Osteoblast (primary cell): ENCODE data around the gene FBXO36. TPM values are rescaled to one million over a fixed set of nuclear protein-coding genes. Genes with fewer than 3 reads are reported as not detected.

ENCODE experiments used
- DNase-seq: peaks from one replicate; pipeline ENCODE4 v3.0.0; 2011; ENCODE audit warnings: low spot score, mixed read lengths; ENCODE audit not compliant: insufficient read length; ENCODE audit errors: missing footprints
- H2AFZ ChIP-seq: 2 replicates; pipeline ENCODE4 v1.6.0; 2011; ENCODE audit warnings: mild to moderate bottlenecking, low read length
- H3K27ac ChIP-seq: 2 replicates; pipeline ENCODE4 v1.5.1; 2011; ENCODE audit warnings: mild to moderate bottlenecking, low read depth, low read length, moderate library complexity
- H3K27me3 ChIP-seq: 2 replicates; pipeline ENCODE4 v1.6.0; 2012; ENCODE audit warnings: mild to moderate bottlenecking, control low read depth, inconsistent platforms, low read length, moderate library complexity; ENCODE audit not compliant: insufficient read depth
- H3K36me3 ChIP-seq: 2 replicates; pipeline ENCODE4 v1.5.1; 2011; ENCODE audit warnings: mild to moderate bottlenecking, low read length, control low read depth, moderate library complexity; ENCODE audit not compliant: insufficient read depth
- H3K4me1 ChIP-seq: 2 replicates; pipeline ENCODE4 v1.5.1; 2011; ENCODE audit warnings: mild to moderate bottlenecking, low read length, control low read depth, moderate library complexity; ENCODE audit not compliant: insufficient read depth
- H3K4me2 ChIP-seq: 2 replicates; pipeline ENCODE4 v1.6.0; 2011; ENCODE audit warnings: mild to moderate bottlenecking, low read length; ENCODE audit not compliant: insufficient read depth
- H3K4me3 ChIP-seq: fragments of 200-600 bp; sonication (generic); 3 replicates; pipeline ENCODE4 v1.5.1; 2012; ENCODE audit warnings: mild to moderate bottlenecking, low read length, inconsistent platforms; ENCODE audit not compliant: insufficient read depth
- H3K79me2 ChIP-seq: 2 replicates; pipeline ENCODE4 v1.6.0; 2012; ENCODE audit warnings: mild to moderate bottlenecking, low read length, control low read depth, inconsistent platforms; ENCODE audit not compliant: insufficient read depth
- H3K9me3 ChIP-seq: 2 replicates; pipeline ENCODE4 v1.5.1; 2011; ENCODE audit warnings: low read depth, low read length, control low read depth
- H4K20me1 ChIP-seq: 2 replicates; pipeline ENCODE4 v1.6.0; 2012; ENCODE audit warnings: mild to moderate bottlenecking, low read length, control low read depth; ENCODE audit not compliant: insufficient read depth
- small RNA-seq: library from RNA; depleted of rRNA; stranded (forward); fragments of <200 nt; gene quantifications from one replicate; pipeline ENCODE3, GENCODE V24; 2012
- total RNA-seq: library from RNA; depleted of rRNA; stranded (reverse); fragments of >200 nt; gene quantifications from 2 replicates; pipeline ENCODE4 v1.2.3, GENCODE V29; 2012
- TF ChIP-seq, protein P1 (sequence below): IDR thresholded peaks from 2 replicates; pipeline ENCODE4 v1.5.1; 2011; ENCODE audit warnings: mild to moderate bottlenecking, low read depth, low read length, moderate library complexity; ENCODE audit errors: extremely low read depth

The FBXO36 gene
- total RNA-seq, 1 donor: 6.9 TPM

- DNase-seq: no peak
- TF ChIP-seq, protein P1, sequence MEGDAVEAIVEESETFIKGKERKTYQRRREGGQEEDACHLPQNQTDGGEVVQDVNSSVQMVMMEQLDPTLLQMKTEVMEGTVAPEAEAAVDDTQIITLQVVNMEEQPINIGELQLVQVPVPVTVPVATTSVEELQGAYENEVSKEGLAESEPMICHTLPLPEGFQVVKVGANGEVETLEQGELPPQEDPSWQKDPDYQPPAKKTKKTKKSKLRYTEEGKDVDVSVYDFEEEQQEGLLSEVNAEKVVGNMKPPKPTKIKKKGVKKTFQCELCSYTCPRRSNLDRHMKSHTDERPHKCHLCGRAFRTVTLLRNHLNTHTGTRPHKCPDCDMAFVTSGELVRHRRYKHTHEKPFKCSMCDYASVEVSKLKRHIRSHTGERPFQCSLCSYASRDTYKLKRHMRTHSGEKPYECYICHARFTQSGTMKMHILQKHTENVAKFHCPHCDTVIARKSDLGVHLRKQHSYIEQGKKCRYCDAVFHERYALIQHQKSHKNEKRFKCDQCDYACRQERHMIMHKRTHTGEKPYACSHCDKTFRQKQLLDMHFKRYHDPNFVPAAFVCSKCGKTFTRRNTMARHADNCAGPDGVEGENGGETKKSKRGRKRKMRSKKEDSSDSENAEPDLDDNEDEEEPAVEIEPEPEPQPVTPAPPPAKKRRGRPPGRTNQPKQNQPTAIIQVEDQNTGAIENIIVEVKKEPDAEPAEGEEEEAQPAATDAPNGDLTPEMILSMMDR: no peak
These were observed 130.0 kb downstream of the FBXO36 start for GRCh38 chr2:230052299-230052698.

DNA sequence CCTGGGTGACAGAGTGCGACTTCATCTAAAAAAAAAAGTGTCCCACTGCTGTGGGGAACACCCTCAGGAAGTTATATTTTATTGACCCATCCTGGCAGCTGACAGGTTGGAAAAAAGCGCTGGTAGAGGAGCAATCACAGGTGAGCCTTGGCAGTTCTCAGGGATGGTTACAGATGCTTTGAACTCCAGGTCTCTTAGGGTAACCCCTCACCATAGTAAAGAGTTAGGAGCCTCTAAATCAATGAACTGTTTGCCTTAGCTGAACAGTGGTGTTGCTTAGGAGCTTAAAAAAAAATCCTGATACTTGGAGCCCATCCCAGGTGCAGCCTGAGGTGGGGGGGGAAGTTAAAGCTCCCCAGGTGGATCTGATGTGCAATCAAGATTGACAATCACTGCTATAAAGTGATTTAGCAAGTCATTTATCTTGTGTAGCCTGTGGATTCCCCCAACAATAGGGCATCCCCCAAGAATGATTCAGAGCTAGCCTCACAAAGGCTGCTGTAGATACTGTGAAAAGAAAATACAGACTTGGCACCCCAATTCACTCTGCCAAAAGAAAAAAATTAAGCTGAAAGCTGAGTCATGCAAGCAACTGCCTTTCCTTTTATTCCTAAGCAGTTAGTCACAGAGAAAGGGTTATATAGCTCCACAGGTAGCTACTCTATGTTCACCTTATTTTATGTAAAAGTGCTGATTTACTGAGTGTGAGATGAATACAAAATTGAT, 131.6 kb downstream of the FBXO36 start:
- Histone ChIP-seq H3K79me2 (no peaks in the 10 kb centered on the region), H3K27me3 (no peaks in the 10 kb centered on the region), H3K4me3 (no peak overlapping the region), H3K4me2 (no peak overlapping the region), H3K36me3 (no peaks in the 10 kb centered on the region), H3K9me3 (no peaks in the 10 kb centered on the region), H3K4me1 (peaks cover 10% of the 10 kb centered on the region), H3K27ac (no peak overlapping the region), H2AFZ (no peak overlapping the region), H4K20me1 (no peaks in the 10 kb centered on the region)
- TF ChIP-seq, protein P1: no peak
- DNase-seq: peak; percentile 84

More at GRCh38 chr2:230052299-230052698, 130.0 kb downstream of the FBXO36 start:
- Histone ChIP-seq H3K27me3 (no peaks in the 10 kb centered on the region), H2AFZ (no peak overlapping the region), H3K36me3 (no peaks in the 10 kb centered on the region), H3K4me1 (peaks cover 10% of the 10 kb centered on the region), H3K4me2 (no peak overlapping the region), H3K4me3 (no peak overlapping the region), H3K79me2 (no peaks in the 10 kb centered on the region), H3K27ac (no peak overlapping the region), H4K20me1 (no peaks in the 10 kb centered on the region), H3K9me3 (no peaks in the 10 kb centered on the region)

GRCh38 chr2:230060672-230061293, 138.5 kb downstream of the FBXO36 start:
- Histone ChIP-seq H3K4me2 (no peak overlapping the region), H3K36me3 (no peaks in the 10 kb centered on the region), H3K4me1 (no peaks in the 10 kb centered on the region), H2AFZ (no peak overlapping the region), H3K27ac (no peak overlapping the region), H3K4me3 (no peak overlapping the region), H3K79me2 (no peaks in the 10 kb centered on the region), H3K9me3 (no peaks in the 10 kb centered on the region), H4K20me1 (no peaks in the 10 kb centered on the region), H3K27me3 (peaks cover 4% of the 10 kb centered on the region)
- TF ChIP-seq, protein P1: no peak
- DNase-seq: no peak

Small RNAs within 50 kb of the gene (small RNA-seq; reads per million reads assigned to genes)
- not detected for gene RNU6-1027P
- not detected for gene RNU6-613P
- gene RNU6-964P: not detected
- not detected for gene RNY4P19

Other genes starting within 250 kb of the FBXO36 start
- 0.36 and 1.2 TPM in 2 replicates for gene DNER, start 207.9 kb upstream of the FBXO36 start, total RNA-seq
- gene TRIP12, start 494 bp upstream of the FBXO36 start, total RNA-seq: 207 and 249 TPM in 2 replicates
- under 0.01 and 0.29 TPM in 2 replicates for gene SLC16A14, start 146.4 kb downstream of the FBXO36 start, total RNA-seq